ENCODE results near the gene FAM124A.

FAM124A gene

GRCh38 chr13:51221108-51221507 is 1.1 kb upstream of the FAM124A start:
- no peak for DNase-seq (ENCODE audit: low spot score)

DNA sequence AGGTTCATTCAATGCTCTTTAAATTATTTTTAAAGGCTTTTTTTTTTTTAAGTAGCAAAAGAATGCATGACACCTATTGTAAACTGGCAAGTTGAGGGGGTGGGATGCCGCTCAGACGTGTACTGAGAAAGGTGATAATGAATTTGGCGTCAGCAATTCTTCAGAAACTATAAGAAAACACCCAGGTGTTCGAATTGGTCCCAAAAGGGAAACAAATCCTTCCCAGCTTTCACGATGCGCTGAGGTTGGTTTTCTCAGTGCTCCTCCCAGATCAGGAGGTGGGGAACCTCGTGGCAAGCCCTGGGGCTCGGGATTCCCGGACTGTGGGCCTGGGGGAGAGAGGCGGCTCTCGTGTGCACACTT is 543 bp upstream of the FAM124A start:
- no peak for DNase-seq (ENCODE audit: low spot score)

DNA sequence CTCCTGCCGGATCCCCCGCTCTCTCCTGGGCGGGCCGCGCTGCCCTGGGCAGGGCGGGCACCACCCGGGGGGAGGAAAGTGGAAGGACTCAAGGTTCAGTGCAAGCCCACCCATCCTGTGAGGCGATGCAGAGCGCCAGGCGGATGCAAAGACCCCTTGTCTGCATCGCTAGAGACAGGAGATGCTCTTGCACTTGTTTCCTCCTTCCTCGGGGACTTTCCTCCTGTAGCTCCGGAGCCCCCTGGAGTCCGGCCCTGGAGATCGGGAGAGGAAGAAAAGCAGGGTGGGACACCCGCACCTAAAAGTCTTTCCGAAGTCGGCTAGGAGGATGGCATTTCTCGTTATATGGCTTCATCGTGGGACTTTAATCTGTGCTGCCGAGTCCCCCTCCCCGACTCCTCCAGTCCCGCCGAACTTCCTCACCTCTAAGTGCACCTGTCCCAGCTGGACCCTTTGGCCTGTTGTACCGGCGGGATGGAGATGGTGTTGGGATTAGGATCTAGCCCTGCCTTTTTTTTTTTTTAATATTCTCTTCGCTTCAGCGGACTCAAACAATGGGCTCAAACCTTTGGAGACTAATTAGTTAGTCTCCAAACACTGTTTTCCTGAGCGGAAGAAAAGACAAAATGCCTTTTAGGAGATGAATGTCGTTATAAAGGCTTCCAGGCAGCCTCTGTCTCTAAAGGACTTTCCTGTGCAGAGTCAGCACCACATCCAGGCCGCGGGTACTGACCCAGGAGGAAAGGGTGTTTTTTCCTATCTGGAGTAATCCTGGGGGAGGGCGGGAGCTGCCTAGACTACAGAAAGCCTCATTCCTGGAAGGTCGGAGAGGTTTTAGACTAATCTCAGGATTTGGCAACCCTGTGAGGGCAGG is 725 bp downstream of the FAM124A start:
- no peak for DNase-seq (ENCODE audit: low spot score)

- DNase-seq (ENCODE audit: low spot score) = no peak
Observed at GRCh38 chr13:51223560-51224270, 1.5 kb downstream of the FAM124A start.

DNA sequence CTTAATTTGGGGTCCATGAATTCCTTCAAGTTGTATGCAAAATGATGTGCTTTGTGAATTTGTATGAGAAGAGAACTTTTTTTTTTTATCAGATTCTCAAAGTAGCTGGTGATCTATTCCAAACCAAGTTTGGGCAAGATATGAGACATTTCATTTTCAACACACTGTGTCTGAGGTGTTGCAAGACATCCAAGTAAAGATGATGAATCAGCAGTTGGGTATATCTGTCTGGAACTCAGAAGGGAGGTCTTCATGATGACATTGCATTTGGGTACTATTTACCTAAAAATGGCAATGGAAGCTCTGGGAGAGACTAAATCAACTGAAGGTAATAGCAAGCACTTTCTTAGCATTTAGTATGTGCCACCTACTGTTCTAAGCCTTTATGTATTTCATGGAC is 2.8 kb downstream of the FAM124A start:
- DNase-seq (ENCODE audit: low spot score) = no peak

DNA sequence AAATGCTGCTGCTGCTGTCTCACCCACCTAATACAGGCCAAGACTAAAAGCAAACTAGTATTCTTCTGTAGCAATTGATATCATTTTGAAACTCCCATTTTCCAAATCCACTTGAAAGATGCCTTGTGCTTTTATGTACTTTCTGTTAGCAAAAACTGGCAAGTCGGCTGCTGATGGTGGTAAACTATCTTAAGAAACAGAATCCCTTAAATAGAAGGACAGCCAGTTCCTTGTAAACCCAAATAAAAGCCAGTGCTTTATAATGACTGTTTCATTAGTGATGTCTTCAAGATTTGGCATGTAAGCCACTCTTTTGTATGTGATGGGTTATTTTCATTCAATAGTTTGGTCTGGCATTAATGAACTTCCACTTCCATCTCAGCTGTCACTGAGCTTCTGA is 5.2 kb downstream of the FAM124A start:
- no peak for DNase-seq (ENCODE audit: low spot score)

DNA sequence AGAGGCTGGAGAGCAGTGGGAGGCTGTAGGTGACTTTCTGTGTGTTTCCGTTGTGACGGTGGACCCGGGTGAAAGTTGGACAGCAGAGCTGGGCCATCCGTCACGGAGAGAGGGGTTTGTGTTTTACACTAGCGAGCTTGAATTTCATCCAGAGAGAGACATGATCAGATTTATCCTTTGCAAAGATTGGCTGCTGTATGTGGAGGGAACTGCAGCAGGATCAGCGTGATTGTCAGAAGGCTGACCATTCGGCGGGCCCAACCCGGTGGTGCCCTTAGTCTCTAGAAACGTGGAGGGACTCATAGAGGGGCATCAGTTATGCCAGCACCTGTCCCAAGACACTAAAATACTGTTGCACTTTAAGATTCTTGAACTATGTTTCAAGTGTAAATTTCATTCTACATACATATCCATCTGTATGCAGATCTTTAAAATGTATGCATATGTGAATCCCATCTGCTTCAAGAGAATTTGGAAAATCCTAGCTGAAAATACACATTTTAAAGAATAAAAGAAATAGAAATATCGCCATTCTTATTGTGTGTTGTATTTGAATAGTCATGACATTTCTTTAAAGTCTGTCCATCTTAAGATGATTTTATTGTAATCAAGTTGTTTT is 7.0 kb downstream of the FAM124A start:
- DNase-seq (ENCODE audit: low spot score) = no peak

DNA sequence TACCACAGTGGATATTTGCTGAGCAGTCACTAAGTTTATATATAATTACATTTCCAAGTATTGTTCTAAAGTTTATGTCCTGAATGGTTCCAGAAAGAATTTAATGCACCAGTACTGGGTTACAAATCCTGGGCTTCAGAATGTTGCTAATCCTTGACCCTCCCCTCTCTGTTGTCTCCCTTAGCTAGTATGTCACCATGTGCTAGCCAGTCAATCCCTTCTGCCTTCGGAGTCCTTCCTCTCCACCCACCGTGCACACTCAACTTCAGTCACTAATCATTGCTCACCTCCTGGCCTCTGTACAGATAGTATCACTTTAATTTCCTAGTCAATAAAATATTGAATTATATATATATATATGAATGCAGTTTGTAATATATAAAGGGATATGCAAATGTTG is 7.5 kb downstream of the FAM124A start:
- no peak for DNase-seq (ENCODE audit: low spot score)

DNA sequence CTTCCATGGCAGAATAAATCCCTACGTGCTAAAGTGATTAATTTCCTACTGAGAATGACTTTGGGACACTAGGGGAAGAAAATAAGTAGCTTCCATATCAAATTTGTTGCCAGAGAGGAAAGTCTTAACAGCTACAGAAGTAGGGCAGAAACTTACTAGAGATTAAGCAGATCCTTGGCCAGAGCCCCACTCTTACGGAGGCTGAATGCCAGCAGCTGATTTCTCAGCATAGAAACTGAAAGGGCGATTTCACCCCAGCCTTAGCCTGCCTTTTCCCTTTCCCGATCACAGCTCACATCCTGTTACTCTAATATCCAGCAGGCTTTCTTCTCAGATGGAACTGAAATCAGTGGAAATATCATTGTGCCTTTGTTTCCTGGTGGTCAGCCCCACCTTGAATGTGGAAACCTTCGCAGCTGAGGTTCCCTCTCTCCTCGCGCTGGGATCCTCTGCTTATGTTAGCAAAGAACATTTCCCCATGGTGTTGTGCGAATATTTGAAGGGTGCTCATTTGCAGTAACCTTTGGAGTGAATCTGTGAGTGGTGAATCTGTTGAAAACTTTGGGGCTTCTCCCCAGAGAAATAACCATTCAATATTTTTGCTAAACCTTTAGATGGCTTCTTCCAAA is 8.4 kb downstream of the FAM124A start:
- DNase-seq (ENCODE audit: low spot score) = no peak

DNA sequence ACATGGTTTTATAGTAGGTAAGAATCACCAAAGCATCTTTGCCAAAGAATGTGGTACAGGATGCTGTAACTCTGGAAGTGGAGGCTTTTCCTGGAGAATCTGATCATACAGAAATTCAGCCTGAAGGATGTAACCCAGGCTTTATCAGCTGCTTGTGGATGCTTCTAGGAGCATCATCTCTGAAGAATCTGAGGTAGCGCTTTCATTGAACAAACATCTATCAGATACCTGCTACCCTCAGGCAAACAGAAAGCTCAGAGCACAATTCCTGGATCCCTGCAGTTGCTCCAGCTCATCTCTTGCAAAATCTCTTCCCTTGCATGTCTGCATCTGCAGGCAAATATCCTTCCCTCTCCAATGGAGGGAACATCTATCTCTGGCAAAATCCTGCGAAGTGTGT is 9.3 kb downstream of the FAM124A start:
- DNase-seq (ENCODE audit: low spot score) = no peak

GRCh38 chr13:51232328-51232727 is 10.1 kb downstream of the FAM124A start:
- no peak for DNase-seq (ENCODE audit: low spot score)

- no peak for DNase-seq (ENCODE audit: low spot score)
Observed at GRCh38 chr13:51233117-51233826, 11.1 kb downstream of the FAM124A start.

GRCh38 chr13:51234676-51235075 is 12.5 kb downstream of the FAM124A start:
- no peak for DNase-seq (ENCODE audit: low spot score)

DNA sequence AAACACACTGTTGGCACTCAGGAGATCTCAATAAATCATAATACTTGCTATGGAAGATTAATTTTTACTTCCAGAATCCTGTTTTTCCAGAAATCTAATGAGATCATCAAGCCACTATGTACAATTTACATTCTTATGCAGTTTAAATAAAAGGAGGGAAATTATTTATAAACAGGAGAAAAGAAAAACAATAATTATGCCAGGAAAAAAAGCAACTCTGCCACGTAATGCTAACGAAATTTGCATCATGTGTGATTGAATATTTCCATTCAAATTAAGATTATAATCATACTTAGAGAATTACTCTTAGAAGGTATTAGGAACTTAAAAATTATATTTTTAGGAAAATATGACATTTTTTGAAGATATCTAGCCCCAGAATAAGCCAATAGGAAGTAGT is 13.0 kb downstream of the FAM124A start:
- DNase-seq (ENCODE audit: low spot score) = no peak

DNA sequence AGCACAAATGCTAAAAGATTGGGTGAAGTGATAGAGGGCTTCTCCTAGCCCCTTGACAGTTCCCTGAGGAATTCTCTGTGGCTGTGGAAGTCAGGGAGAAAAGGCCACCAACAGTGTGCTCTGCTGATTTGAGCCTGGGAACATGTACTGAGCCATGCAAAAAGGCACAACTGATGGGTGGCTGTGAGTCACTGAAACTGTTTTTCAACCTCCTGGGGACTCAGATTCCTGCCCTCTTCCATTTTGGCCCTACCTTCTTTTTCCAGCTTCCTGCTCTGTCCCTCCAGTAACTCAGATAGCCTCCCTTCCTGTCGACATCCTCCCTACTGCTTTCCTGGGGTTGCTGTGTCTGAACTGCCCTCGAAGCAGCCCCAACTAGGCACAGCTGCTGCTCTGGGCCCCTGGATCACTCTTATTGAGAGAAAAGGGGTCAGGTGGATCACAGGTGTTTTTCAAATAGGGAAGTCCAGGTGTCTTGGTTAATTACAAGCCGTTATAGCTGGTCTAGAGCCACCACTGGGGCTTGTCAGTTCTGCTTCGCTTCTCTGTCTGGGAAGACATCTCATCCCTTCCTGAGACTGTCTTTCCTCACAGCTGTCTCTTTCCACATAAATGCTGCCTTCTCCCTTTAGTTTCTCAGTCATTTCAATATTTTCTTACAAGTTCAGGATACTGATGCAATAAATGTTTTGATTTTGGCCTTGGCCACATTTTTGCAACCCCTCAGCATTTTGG is 13.7 kb downstream of the FAM124A start:
- no peak for DNase-seq (ENCODE audit: low spot score)

- DNase-seq (ENCODE audit: low spot score) = no peak
Observed at GRCh38 chr13:51236491-51236792, 14.2 kb downstream of the FAM124A start.

DNA sequence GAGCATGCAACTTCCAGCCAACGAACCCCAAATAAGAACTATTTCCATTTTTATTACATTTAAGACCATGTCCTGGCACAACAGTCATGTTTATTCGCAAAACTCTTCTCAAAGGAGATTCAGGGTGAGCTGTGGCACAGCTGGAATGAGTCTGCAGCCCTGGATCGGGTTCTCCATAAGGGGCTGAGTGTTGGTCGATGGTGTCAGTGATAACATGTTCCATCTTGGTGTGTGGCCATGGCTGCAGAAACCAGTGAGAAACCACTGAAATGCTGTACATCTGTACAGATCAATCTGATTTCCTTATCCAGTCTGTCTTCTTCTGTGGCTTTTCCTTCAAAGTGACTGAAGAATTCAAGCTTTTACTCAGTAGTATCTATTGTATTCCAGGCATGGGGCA is 15.2 kb downstream of the FAM124A start:
- DNase-seq (ENCODE audit: low spot score) = no peak

DNA sequence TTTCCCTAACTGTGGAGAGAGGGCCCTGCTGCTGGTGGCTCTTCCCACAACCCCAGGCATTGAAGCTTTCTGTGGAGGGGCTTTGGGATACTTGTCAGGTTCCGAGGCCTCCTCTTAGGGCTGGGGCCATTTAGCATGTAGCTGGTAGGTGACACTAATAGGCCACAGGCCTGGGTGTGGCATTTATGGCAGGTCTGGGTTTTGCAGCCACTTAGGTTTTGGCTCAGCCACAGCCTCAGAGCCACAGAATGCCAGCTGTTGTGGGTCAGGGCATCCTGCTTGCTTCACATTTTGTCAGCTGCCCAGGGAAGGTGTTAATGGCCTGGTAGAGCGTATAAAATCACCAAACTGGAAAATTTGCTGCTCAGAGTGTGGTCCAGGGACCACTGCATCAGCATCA is 15.7 kb downstream of the FAM124A start:
- no peak for DNase-seq (ENCODE audit: low spot score)

DNA sequence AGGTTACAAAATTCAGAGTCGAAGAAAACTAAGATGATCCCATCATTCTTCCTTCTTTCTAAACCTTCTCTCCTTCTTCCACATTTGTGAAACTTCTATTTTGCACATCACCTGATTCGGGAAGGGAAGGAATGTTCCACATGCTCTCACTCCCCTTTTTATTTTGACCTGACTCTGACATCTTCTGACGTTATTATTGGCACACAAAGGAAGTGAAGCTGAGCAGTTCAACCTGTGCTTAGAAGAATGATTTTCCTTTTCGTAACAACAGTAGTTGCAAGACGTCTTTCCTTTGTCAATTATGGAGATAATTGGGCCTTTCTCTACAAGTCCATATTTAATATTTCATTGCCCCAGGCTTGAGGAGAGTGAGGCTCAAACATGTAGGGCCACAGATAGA is 18.0 kb downstream of the FAM124A start:
- DNase-seq (ENCODE audit: low spot score) = no peak

DNA sequence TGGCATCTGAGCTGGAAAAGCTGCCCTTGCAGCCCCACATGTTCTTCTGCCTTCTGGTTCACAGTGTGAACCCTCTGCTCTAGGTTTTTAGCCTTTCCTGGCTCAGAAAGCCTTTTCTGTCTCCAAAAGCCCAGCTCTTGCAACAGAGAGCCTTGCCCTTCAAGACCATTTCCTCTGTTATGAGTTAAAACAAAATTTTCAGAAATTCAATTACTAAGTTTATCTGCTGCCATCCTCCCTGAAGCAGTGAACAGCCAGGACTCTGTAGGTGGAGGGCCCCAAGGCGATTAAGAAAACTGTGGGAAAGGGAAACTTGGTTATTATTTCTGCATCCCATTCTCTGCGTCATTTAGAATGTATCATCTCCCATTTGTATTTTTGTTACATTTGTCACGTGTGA is 18.8 kb downstream of the FAM124A start:
- DNase-seq (ENCODE audit: low spot score) = no peak

GRCh38 chr13:51241720-51242119 is 19.5 kb downstream of the FAM124A start:
- no peak for DNase-seq (ENCODE audit: low spot score)

GRCh38 chr13:51243227-51243626 is 21.0 kb downstream of the FAM124A start:
- no peak for DNase-seq (ENCODE audit: low spot score)
